Measurements from ENCODE around the gene ESCO1.
"Not testable (repeated sequence)": the region's sequence is repeated elsewhere in the genome, so short reads cannot be mapped to it uniquely, and the experiment has no call there.

GRCh38 chr18:21621640-21622039 lies 21.1 kb upstream of the ESCO1 start:
- not testable (repeated sequence) for TF ChIP-seq CTCF, POLR2AphosphoS5, EP300 (IDR thresholded peaks at IDR 0.05)
